ENCODE results near the gene HLTF. TPM values are rescaled to one million over a fixed set of nuclear protein-coding genes. Genes with fewer than 3 reads are reported as not detected.
"Not testable (repeated sequence)": the region's sequence is repeated elsewhere in the genome, so short reads cannot be mapped to it uniquely, and the experiment has no call there.

Gene HLTF
- 39.6 and 61.6 TPM in 2 replicates for total RNA-seq (2014; rRNA removed; shearing (Covaris generic); ENCODE audit: low replicate concordance)

- H3K4me3 ChIP-seq: peak within 1 kb of the TSS; percentile 96
- 0 out of 2 replicates have a peak, but pooled peaks cover 4% of the 10 kb centered on the region for H3K9me3 ChIP-seq
- no peaks in the 10 kb centered on the region for H3K27me3 ChIP-seq
- H3K36me3 ChIP-seq: peaks cover 26% of the 10 kb centered on the region
- DNase-seq: peak; percentile 99
These were observed at the start of gene HLTF for GRCh38 chr3:149086232-149086988. TSS of gene HLTF (minus strand) at chr3:149086533. CDS start at chr3:149086336, 197 bp downstream.

- H3K27me3 ChIP-seq: no peaks in the 10 kb centered on the region
- no peak overlapping the region for H3K4me3 ChIP-seq
- no peaks in the 10 kb centered on the region for H3K9me3 ChIP-seq
- H3K36me3 ChIP-seq: peaks cover 6% of the 10 kb centered on the region
- no peak for DNase-seq
These were observed 48.2 kb upstream of the HLTF start for GRCh38 chr3:149134575-149134974.

- no peaks in the 10 kb centered on the region for H3K9me3 ChIP-seq
- H3K4me3 ChIP-seq: no peak overlapping the region
- peaks cover 6% of the 10 kb centered on the region for H3K36me3 ChIP-seq
- DNase-seq: no peak
- H3K27me3 ChIP-seq: no peaks in the 10 kb centered on the region
These were observed 45.3 kb upstream of the HLTF start for GRCh38 chr3:149131589-149131988.

GRCh38 chr3:149129326-149130205 lies 43.2 kb upstream of the HLTF start, which contains the start of gene HPS3:
TSS of gene HPS3 (plus strand) at chr3:149129638. CDS start at chr3:149129724, 86 bp downstream.
- Histone ChIP-seq H3K27me3 (no peaks in the 10 kb centered on the region), H3K36me3 (peaks cover 6% of the 10 kb centered on the region), H3K9me3 (no peaks in the 10 kb centered on the region), H3K4me3 (peak within 1 kb of the TSS; percentile 65)
- peak; percentile 94 for DNase-seq

GRCh38 chr3:149128821-149129220 lies 42.5 kb upstream of the HLTF start:
- peak overlapping the region; percentile 65 for H3K4me3 ChIP-seq
- no peaks in the 10 kb centered on the region for H3K27me3 ChIP-seq
- no peaks in the 10 kb centered on the region for H3K9me3 ChIP-seq
- peaks cover 6% of the 10 kb centered on the region for H3K36me3 ChIP-seq
- DNase-seq: no peak

GRCh38 chr3:149122721-149123578 lies 36.6 kb upstream of the HLTF start:
- no peaks in the 10 kb centered on the region for H3K9me3 ChIP-seq
- H3K36me3 ChIP-seq: no peaks in the 10 kb centered on the region
- no peaks in the 10 kb centered on the region for H3K27me3 ChIP-seq
- DNase-seq: no peak
- H3K4me3 ChIP-seq: no peak overlapping the region

GRCh38 chr3:149120051-149120972 lies 34.0 kb upstream of the HLTF start:
- Histone ChIP-seq H3K27me3 (no peaks in the 10 kb centered on the region), H3K36me3 (no peaks in the 10 kb centered on the region), H3K4me3 (no peak overlapping the region), H3K9me3 (no peaks in the 10 kb centered on the region)
- DNase-seq: no peak

GRCh38 chr3:149119466-149119865 lies 33.1 kb upstream of the HLTF start:
- Histone ChIP-seq H3K27me3 (no peaks in the 10 kb centered on the region), H3K4me3 (no peak overlapping the region), H3K36me3 (no peaks in the 10 kb centered on the region), H3K9me3 (no peaks in the 10 kb centered on the region)
- DNase-seq: no peak

- no peaks in the 10 kb centered on the region for H3K9me3 ChIP-seq
- H3K27me3 ChIP-seq: no peaks in the 10 kb centered on the region
- H3K36me3 ChIP-seq: no peaks in the 10 kb centered on the region
- DNase-seq: no peak
- H3K4me3 ChIP-seq: no peak overlapping the region
These were observed 32.4 kb upstream of the HLTF start for GRCh38 chr3:149118724-149119123.

GRCh38 chr3:149115114-149115513 lies 28.8 kb upstream of the HLTF start:
- H3K4me3 ChIP-seq: no peak overlapping the region
- no peaks in the 10 kb centered on the region for H3K9me3 ChIP-seq
- H3K27me3 ChIP-seq: no peaks in the 10 kb centered on the region
- no peak for DNase-seq
- H3K36me3 ChIP-seq: no peaks in the 10 kb centered on the region

- Histone ChIP-seq H3K27me3 (no peaks in the 10 kb centered on the region), H3K36me3 (no peaks in the 10 kb centered on the region)
- peak; percentile 17 for DNase-seq
These were observed 28.1 kb upstream of the HLTF start for GRCh38 chr3:149114458-149114857.

GRCh38 chr3:149104484-149104883 lies 18.2 kb upstream of the HLTF start:
- Histone ChIP-seq H3K9me3 (peaks cover 1% of the 10 kb centered on the region; the same call in 1 of the 2 replicates), H3K4me3 (no peak overlapping the region), H3K36me3 (no peaks in the 10 kb centered on the region), H3K27me3 (peaks cover 2% of the 10 kb centered on the region; the same call in 1 of the 2 replicates)
- DNase-seq: no peak

More at GRCh38 chr3:149114458-149114857, 28.1 kb upstream of the HLTF start:
- Histone ChIP-seq H3K9me3 (no peaks in the 10 kb centered on the region), H3K4me3 (no peak overlapping the region)

- Histone ChIP-seq H3K36me3 (no peaks in the 10 kb centered on the region), H3K27me3 (peaks cover 2% of the 10 kb centered on the region; the same call in 1 of the 2 replicates), H3K4me3 (no peak overlapping the region), H3K9me3 (0 out of 2 replicates have a peak, but pooled peaks cover 1% of the 10 kb centered on the region)
- DNase-seq: no peak
These were observed 15.3 kb upstream of the HLTF start for GRCh38 chr3:149101641-149102040.

GRCh38 chr3:149101154-149101553 lies 14.8 kb upstream of the HLTF start:
- Histone ChIP-seq H3K36me3 (no peaks in the 10 kb centered on the region), H3K27me3 (peaks cover 2% of the 10 kb centered on the region; the same call in 1 of the 2 replicates), H3K9me3 (no peaks in the 10 kb centered on the region), H3K4me3 (no peak overlapping the region)
- no peak for DNase-seq

GRCh38 chr3:149097987-149098386 lies 11.7 kb upstream of the HLTF start:
- H3K36me3 ChIP-seq, DNase-seq, H3K27me3 ChIP-seq, H3K4me3 ChIP-seq, H3K9me3 ChIP-seq: not testable (repeated sequence)
